Left colon (tissue), 2 donors: ENCODE data around the gene ANO10. TPM values are rescaled to one million over a fixed set of nuclear protein-coding genes. Genes with fewer than 3 reads are reported as not detected.
"Not testable (repeated sequence)": the region's sequence is repeated elsewhere in the genome, so short reads cannot be mapped to it uniquely, and the experiment has no call there.

ENCODE experiments used
- ATAC-seq: fragments of 200-7000 bp; cut with Tn5 transposase; one replicate; pipeline ENCODE4 v1.9.1; 2020; ENCODE audit warnings: mild to moderate bottlenecking, moderate library complexity
- DNase-seq, 2 donors: peaks; one replicate each; pipeline ENCODE4 v3.0.0-alpha.2; 2020
- intact Hi-C, 2 donors: fragments of 100-400 bp; cut with DNase I in 1 of 2; cut with micrococcal nuclease in 1 of 2; formaldehyde crosslinking; loops; one replicate each; pipeline versions ENCODE4 v1.11.2 to v1.14.0; 2022; cut with DNase I, micrococcal nuclease
- total RNA-seq, 2 donors: library from RNA; stranded (reverse); fragmentation: NEBNext Ultra II Directional; extraction: Animal tissue kit (Norgen Biotek cat#: 25700); gene quantifications; one replicate each; pipeline ENCODE4 v1.2.1, GENCODE V29; 2021
- donor health status: DM: no; HTN: no; CAD: no.
- donor health status: DM: yes; HTN: yes; CAD: no.

The ANO10 gene
- total RNA-seq, 2 donors from 2014 or later: 82.0 to 85.3 TPM

DNA sequence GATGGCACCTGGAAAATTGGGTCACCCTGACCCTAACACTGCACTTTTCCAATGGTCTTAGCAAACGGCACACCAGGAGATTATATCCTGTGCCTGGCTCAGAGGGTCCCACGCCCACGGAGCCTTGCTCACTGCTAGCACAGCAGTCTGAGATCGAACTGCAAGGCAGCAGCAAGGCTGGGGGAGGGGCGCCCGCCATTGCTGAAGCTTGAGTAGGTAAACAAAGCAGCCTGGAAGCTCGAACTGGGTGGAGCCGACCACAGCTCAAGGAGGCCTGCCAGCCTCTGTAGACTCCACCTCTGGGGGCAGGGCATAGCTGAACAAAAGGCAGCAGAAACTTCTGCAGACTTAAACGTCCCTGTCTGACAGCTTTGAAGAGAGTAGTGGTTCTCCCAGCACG, 29.9 kb downstream of the ANO10 start:
- intact Hi-C loops, DNase-seq, ATAC-seq: not testable (repeated sequence)

DNA sequence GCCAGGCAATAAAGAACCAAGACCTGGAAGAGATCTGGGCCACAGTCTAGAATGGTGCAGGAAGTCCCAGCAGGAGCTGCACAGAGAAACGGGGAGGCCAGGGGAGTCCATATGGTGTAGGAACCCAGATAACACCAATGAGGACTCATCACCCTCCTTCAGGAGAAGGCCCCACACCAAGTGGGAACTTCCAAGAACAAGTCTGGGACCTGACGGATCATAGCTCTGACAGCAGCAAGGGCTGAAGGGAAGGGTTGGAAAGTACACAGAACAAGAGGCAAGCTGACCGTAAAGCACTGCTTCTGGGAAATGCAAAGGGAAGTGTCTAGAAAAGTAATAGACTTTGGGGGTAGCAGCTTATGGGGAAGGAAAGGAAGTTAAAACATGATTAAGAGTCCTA, 34.5 kb downstream of the ANO10 start:
- no peak for ATAC-seq
- intact Hi-C loops: no loop called here

DNA sequence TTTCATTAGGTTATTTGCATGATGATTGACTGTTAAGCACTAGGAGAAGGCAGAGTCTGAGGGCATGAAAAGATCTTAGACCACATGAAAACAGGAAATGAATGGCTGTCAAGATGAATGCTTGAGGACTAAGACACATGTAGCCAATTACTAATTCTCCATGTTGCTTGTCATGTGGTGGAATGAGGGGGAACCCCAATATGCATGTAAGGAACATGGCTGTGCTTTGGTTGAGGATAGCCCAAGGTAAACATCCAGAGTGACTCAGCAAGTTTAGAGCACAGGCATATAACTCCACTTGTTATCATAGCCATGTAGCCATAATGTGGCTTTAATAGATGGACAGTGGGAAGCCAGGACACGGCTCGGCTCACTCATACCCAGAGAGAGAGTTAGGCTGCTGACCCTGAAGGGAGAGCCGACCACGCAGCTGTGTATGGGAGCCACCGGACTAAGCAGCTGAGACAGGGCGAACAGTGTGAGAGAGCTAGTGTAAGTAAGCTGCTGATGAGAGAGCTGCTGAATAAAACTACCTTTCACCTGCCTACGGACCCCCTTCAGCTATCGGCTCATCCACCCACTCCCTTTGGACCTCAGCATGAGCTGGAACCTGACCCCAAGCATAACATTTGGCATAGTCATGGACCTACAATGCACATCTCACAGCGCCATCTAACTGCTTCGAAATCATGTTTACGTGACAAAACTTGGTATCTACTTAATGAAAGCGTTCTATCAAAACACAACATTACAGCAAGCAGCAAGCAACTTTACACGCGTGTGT, 37.6 kb downstream of the ANO10 start:
- intact Hi-C loops: no loop called here
- DNase-seq: no peak

More for the DNA sequence above, 34.5 kb downstream of the ANO10 start:
- no peak for DNase-seq

DNA sequence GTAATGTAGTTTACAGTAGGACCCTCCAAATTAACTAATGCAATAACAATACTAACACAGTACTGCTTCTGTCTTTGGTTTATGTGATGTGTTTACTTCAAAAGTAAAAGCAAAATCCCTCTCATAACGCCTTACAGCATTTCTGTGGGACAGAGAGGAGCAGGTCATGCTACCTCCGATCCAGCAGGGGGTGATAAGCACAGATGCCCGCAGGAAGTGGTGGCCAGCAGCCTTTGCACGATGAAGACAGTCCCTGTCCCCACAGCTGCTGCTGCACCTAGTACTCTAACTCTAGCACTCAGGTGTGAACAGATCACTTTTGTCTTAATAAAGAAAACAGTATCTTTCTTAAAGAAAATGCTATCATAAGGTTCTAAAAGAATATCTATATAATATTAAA, 38.3 kb downstream of the ANO10 start:
- ATAC-seq: no peak
- no peak for DNase-seq
- intact Hi-C loops: no loop called here

More for the DNA sequence above, 37.6 kb downstream of the ANO10 start:
- no peak for ATAC-seq

DNA sequence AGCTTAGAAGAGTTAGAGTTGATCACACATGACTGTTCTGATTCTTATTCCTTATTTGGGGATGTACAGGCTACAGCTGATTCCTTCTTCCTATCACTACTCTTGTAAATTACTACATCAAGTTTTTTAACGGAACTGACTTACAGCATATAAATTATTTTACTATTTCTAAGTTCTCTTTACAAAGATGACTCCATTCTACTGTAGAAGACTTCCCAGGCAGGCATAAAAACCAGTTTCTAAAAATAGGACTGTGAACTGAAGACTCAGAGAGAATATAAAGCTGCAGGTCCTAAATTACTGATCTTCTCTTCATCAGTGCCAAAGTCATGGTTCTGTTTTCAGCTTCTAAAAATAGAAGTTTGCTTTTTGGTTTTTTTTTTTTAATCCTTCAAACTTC, 38.9 kb downstream of the ANO10 start:
- intact Hi-C loops: no loop called here
- DNase-seq (no peak), ATAC-seq (no peak)

DNA sequence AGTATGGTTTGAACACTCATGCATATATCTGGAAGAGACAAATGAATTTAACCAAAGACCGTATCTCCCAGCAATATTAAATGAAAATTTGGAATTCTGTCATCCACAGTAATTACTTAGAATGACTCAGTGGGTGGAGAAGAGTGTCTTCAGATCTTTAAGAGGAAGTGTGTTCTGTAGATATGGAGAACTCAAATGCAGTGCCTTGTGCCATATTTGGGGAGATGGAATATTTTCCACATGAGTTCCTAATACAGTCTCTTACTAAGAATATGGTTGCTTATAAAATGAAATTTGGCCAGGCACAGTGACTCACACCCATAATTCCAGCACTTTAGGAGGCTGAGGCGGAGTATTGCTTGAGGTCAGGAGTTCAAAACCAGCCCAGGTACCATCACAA, 40.5 kb downstream of the ANO10 start:
- no peak for ATAC-seq
- DNase-seq: no peak

DNA sequence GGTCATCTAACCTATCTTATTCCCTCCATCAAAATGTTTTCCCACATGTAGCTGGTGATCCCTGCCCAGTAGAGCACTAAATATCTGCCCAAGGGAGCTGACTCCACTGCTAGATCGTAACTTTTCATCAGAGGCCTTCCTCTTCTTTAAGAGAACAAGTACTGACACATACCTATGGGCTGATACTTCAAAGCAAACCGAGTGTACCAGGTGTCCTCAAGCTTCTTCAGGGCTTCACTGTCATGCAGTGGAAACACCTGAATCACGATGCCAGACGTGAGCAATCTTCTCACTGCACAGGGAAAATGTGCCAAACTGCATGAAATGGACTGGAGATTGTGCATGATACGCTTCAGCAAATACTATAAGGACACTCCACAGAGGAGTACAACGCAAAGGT, 41.6 kb downstream of the ANO10 start:
- intact Hi-C loops: no loop called here
- ATAC-seq: no peak
- no peak for DNase-seq

More for the DNA sequence above, 40.5 kb downstream of the ANO10 start:
- intact Hi-C loops: no loop called here

DNA sequence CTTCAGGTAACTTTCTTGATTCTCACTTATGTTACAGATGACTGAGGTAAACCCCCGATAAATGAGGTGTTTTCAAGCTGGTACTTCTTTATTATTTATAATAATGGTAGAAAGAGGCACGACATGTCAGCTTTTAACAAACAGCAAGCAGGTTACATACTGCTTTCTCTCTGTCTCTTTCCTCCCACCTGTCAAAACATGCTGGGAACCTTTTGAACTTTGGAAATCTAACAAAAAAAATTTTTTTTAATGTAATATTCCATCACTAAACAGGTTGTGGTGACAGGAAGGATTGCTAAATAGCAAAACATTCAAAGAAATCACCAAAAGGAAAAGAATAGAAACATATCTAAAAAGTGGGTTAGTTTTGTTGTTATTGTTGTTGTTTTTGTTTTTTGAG, 48.2 kb downstream of the ANO10 start:
- intact Hi-C loops: no loop called here
- no peak for ATAC-seq
- no peak for DNase-seq

DNA sequence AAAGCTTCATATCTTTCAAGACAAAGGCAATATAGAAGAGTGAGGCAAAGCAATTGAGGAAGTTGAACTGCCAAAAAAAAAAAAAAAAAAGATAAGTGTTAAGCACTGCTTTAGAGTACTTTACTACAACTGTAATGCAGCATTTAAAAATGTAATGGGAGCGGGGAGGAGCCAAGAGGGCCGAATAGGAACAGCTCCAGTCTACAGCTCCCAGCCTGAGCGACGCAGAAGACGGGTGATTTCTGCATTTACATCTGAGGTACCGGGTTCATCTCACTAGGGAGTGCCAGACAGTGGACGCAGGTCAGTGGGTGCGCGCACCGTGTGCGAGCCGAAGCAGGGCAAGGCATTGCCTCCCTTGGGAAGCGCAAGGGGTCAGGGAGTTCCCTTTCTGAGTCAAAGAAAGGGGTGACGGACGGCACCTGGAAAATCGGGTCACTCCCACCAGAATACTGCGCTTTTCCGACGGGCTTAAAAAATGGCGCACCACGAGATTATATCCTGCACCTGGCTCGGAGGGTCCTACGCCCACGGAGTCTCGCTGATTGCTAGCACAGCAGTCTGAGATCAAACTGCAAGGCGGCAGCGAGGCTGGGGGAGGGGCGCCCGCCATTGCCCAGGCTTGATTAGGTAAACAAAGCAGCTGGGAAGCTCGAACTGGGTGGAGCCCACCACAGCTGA, 56.0 kb downstream of the ANO10 start:
- DNase-seq (peak in 1 of 2 donors; percentile 46), ATAC-seq (peak; percentile 99)
- intact Hi-C loops: not testable (repeated sequence)

DNA sequence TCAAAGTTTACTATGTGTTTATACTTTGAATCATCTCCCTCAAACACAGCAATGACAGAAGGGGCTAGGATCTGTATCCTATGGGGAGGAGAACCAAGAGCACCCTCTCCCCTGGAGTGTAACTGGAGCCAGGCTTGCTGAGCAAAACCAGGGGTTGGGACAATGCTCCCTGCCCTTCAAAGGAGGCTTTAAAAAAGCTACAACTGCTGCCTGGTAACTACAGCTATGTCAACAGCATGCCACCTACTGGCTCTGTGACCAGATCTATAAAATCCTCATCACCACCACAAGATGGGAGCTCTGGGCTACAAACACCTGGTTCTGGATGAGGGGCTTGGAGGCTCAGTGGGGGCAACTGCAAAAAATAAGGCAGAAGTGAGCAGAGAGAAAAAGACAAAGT, 61.9 kb downstream of the ANO10 start:
- no peak for DNase-seq

DNA sequence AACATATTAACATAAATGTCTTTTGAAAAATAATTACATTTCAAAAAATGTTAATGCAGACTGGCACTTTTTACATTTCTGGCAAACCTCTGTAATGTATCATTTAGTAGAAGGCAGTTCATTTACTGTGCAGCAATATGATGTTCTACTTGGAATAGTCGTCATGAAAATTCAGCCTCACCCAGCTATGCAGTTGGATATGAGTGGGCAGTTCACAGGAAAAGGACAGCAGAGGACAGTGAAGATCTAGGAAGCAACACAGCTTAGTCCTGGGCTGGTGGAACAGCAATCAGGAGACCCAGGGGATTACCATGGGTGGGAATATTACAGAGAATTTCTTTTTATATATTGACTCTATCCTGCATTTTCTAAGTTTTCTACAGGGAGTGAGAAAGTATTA, 63.6 kb downstream of the ANO10 start:
- intact Hi-C loops: no loop called here
- DNase-seq (no peak), ATAC-seq (no peak)

More for the DNA sequence above, 61.9 kb downstream of the ANO10 start:
- intact Hi-C loops: no loop called here
- ATAC-seq: peak; percentile 83

DNA sequence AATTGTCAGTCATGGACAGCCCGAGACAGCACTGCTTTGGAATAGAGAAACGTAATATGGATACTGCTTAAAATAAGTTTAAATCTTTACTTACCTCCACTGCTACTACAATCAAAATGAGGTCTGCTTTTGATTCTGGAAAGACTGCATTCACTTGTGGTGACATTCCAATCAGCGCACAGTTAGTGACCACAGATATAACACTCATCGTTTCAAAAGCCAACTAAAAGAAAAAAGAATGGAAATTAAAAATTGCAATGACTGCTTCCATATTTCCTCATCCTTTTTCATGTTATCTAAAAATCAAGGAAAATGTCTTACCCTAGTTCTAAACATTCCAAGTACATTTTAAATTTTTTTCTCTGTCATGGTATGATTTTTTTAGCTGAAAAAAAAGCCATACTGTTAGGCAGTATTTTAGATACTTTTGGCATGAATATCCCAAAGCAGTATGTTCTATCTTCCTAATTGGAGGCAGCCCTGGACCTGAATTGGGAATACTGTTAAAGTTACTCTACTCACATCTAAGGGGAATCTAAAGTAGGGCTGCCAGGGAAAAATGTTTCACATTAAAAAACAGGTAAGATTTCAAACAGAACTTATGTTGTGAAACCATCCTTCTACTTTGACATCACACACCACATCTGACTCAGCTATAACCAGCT, 72.1 kb downstream of the ANO10 start:
- ATAC-seq (no peak), DNase-seq (no peak)
- intact Hi-C loops: no loop called here

DNA sequence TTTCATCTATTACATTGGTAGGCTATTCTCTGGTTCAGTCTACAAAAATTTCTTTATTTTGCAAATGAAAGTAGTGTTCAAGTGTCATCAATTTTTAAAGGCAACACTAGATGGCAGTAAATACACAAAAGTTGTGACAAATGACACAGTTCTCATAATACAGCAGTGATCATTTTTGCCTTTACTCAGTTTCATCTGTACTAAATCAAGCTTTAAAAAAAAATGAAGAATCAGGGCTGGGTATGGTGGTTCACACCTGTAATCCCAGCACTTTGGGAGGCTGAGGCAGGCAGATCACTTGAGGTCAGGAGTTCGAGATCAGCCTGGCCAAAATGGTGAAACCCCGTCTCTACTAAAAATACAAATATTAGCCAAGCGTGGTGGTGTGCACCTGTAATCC, 77.5 kb downstream of the ANO10 start:
- not testable (repeated sequence) for DNase-seq
- intact Hi-C loops: loop anchor here in 1 of 2 donors (2.0 kb wide), 1 partner anchor 655 kb away; no protein-coding TSS in a partner anchor
- peak; percentile 71 for ATAC-seq

DNA sequence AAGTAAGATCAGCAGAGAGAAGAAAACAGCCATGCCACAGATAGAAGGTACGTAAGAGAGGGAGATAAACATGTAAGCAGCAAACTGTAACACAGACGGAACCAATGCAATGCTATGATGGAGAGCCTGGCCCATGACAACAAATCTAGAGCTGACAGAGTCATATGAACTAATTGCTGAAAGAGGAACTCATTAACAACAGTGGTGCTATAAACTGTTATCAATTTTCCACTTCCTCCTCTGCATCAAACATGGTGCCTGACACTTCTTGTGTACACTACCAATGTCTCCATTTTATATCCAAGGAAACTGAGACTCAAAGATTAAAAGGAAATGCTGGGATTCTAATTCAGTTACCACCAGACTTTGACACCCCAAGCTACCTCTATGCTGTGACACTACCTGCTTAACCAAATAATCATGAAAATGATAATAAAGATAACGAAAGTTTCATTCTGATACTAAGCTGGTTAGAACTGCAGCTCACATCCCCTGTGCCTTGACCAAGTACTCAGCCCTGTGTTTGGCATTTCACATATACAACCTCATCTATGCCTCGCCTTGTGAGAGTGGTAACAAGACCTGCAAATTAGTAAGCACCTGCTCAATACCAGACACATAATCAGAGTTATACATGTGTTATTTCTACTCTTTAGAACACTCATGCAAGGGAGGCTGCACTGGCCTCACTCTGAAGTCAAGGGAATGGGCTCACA, 79.3 kb downstream of the ANO10 start:
- ATAC-seq (peak; percentile 48), DNase-seq (no peak)
- intact Hi-C loops: no loop called here

DNA sequence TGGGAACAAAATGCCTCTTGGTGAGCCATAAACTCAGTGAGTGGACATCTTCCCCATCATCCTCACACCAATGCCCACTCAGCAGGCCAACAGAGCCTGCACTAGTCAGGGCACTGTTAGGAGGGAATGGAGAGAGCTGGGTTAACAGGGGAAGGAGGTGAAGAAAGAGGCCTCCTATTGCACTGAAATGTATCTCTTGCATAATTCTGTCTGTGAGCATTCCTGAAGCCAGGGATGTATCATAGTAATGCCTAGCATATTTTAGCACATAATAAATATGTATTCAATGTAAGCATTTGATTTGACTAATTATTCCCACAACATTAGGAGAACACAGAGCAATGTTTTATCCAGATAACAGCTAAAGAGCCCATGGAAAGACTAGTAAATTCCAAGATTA, 81.2 kb downstream of the ANO10 start:
- DNase-seq (no peak), ATAC-seq (no peak)
- intact Hi-C loops: no loop called here

DNA sequence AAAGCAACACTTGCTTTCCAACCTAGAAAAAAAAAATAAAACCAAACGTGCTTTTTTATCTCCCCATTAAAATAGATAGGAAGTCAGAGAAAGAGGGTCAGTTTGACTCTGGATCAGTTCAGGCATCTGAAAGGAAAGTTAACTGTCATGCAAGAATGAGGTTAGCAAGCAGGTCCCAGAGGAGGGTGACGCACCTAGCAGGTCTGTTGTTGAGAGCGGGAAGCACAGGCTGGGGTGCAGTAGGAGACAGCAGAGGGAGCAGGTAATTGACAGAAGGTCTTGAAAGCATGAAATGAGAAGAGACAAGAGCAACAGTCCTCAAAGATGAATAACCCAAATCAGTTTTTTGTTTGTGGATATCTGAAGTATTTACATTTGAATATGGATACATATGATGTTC, 82.5 kb downstream of the ANO10 start:
- intact Hi-C loops: no loop called here
- ATAC-seq: no peak
- no peak for DNase-seq

DNA sequence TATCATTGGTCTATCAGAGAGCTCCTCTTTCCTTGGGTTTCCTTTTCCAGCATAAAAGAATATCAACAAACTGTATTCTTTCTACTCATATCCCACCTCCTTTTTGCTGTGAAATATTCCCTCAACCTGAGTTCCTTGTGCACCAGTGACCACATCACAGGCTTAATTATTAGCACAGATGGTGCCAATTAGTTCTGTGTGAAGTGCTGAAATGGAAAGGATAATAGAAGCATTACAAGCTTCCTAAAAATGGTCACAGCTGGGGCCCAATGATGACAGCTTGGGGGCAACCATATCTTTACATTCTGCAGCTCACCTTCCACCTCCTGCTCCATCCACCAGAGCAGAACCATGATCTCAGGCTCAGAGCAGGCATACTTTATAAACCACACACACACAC, 84.6 kb downstream of the ANO10 start:
- no peak for ATAC-seq
- intact Hi-C loops: no loop called here

DNA sequence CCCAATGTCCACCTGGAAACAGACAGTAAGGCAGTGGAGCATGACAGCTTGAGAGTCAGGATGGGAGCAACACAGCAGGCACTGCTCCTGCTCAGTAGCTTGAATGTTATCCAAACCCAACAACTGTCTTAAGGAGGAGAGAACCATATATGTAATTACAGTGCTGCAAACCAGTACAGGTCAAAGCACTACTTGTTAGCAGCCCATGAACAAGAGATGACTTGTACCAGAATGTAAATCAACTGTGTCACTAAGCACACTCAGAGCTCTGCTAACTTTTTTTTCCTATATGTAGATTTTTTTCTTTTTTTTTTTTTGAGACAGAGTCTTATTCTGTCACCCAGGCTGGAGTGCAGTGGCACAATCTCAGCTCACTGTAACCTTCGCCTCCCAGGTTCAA, 87.1 kb downstream of the ANO10 start:
- intact Hi-C loops: no loop called here
- ATAC-seq: no peak

More for the DNA sequence above, 84.6 kb downstream of the ANO10 start:
- DNase-seq: no peak

DNA sequence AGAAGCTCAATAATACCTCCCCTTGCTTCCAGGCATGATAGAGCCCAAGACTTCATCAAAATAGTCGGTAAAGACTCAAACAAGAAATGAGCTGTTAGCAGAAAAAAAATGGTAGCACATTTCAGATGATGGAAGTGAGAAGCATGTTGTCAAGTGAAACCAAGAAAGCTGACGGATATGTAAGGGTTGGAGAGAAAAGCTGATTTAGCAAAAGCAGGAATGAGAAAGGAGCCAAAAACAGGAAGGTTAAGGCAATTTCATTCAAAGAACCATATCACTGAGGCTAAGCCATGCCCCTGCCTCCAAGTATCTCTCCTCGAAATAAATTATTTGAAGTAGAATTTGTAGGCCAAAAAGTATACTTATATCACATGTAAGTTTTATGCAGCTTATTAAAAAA, 88.8 kb downstream of the ANO10 start:
- DNase-seq (no peak), ATAC-seq (no peak)
- intact Hi-C loops: no loop called here

More for the DNA sequence above, 87.1 kb downstream of the ANO10 start:
- DNase-seq: no peak
